GM18499 (cell line): ENCODE data around the gene STXBP2.

Experiments
- ATAC-seq: cut with Tn5 transposase; IDR thresholded peaks from one replicate; pipeline ENCODE4 v1.9.1; 2021; ENCODE audit warnings: moderate number of reproducible peaks; ENCODE audit not compliant: insufficient read depth, unreplicated experiment

The STXBP2 gene

GRCh38 chr19:7636691-7637373 lies at the start of gene STXBP2:
TSS of gene STXBP2 (plus strand) at chr19:7637110. CDS start at chr19:7637150, 40 bp downstream.
- ATAC-seq, result no peak

GRCh38 chr19:7589822-7590221 lies 47.1 kb upstream of the STXBP2 start:
- no peak for ATAC-seq

DNA sequence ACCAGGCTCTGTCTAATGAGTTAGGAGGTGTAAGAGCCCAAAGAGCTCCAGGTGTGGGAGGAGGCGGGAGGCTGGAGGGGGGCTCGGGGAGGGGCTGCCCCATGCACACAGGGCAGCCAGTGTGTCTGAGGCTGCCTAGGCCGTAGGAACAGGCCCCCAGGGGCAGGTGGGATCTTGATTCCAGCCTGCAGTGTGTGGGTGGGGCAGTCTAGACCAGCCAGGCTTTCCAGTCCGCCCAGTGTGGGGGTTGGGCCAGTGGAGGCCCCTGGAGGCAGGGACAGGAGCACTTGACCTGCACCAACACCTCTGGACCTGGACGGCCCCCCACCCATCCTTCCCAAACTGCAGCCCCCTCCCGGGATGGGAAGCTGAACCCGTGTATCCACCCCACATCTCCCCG lies 46.7 kb upstream of the STXBP2 start:
- no peak for ATAC-seq

GRCh38 chr19:7595466-7596133 lies 41.3 kb upstream of the STXBP2 start, which contains the start of gene CAMSAP3:
TSS of gene CAMSAP3 (plus strand) at chr19:7595863. CDS start at chr19:7596003, 140 bp downstream.
- no peak for ATAC-seq

DNA sequence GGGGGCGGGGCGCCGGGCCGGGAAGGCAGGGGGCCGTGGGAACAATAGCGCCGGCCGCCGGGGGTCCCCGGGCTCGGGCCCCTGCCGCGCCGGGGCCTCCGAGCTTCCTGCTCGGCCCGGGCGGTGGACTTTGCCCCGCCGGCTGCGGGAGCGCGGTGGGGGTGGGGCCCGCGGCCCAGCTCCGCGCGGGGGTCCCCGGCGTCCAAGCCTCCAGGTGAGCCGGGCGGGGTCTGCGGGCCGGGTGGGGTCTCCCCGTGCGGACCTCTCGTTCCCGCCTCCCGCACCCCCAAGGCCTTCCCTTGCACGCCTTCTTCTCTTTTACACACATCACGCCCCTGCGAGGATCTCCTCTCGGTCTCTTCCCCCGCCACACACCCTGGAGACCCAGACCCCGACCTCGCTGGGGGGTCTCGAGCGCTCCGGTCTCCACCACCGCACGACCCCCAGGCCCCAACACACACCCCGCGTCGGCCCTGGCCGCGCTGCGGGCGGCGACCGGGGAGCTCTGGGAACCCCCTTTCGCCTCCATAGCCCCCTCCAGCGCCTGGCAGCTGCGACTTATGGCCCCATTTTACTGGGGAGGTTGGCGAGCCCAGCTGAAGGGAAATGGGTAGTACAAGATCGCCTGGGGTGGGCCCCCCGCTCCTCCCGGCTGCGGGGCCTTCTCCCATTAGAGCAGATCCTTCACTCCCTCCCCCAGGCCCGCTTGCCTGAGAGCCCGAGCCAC lies 40.5 kb upstream of the STXBP2 start:
- no peak for ATAC-seq

- no peak for ATAC-seq
These were observed 39.2 kb upstream of the STXBP2 start for GRCh38 chr19:7597689-7598088.

GRCh38 chr19:7598180-7598579 lies 38.7 kb upstream of the STXBP2 start:
- ATAC-seq, result no peak

- ATAC-seq, result no peak
These were observed 36.2 kb upstream of the STXBP2 start for GRCh38 chr19:7600721-7601120.

GRCh38 chr19:7602240-7602934 lies 34.5 kb upstream of the STXBP2 start:
- ATAC-seq, result no peak

DNA sequence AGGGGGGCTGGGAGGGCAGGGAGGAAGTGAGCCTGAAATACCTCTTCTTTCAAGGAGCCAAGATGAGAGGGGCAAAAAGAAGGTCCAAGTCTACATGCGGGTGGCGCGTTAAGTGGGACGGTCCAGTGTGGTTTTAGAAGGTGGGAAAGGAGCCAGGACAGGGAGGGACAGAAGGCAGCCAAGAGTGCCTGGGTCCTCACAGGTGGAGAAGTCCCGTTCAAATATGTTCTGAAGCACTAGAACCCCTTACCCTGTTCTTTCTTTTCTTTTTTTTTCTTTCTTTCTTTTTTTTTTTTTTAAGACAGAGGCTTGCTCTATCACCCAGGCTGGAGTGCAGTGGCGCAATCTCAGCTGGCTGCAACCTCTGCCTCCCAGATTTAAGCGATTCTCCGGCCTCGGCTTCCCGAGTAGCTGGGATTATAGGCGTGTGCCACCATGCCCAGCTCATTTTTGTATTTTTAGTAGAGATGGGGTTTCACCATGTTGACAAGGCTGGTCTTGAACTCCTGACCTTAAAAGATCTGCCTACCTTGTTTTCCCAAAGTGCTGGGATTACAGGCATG lies 33.9 kb upstream of the STXBP2 start:
- no peak for ATAC-seq

DNA sequence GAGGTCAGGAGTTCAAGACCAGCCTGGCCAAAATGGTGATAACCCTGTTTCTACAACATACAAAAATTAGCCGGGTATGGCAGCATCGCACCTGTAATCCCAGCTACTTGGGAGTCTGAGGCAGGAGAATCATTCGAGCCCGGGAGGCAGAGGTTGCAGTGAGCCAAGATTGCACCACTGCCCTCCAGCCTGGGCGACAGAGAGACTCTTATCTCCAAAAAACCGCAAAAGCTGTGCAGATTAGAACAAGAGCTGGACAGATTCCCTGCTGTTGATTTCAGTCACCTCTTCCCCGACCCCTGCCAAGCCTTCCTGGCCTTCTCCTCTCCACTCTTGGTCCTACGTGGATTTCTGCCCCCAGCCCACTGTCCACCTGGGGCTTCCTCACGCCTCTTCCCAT lies 33.0 kb upstream of the STXBP2 start:
- no peak for ATAC-seq

DNA sequence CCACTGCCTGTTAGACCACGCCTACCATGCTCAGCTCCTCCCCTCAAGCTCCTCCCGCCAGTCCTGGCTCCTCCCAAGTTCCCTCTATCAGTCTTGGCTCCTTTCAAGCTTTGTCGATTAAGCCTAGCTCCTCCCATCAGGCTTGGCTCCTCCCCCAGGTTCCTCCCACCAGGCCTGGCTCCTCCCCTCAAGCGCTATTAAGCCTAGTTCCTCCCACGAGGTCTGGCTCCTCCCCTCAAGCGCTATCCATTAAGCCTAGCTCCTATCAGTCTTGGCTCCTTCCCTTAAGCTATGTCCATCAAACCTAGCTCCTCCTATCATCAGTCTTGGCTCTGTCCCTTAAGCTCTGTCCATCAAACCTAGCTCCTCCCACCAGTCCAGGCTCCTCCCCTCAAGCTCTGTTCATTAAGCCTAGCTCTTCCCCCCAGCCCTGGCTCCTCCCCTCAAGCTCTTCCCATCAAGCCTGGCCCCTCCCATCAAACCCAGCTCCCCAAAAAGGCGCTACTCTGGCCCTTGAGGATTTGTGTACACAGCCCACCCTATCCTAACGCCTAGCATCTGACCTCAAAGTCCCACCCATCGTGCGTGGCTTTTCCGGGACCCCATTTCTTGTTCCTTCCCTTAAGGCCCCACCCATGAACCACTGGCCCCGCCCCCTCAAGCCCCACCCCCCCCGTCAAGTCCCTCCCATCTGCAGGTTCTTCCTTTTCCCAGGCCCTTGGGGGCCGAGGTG lies 31.3 kb upstream of the STXBP2 start:
- ATAC-seq, result no peak

DNA sequence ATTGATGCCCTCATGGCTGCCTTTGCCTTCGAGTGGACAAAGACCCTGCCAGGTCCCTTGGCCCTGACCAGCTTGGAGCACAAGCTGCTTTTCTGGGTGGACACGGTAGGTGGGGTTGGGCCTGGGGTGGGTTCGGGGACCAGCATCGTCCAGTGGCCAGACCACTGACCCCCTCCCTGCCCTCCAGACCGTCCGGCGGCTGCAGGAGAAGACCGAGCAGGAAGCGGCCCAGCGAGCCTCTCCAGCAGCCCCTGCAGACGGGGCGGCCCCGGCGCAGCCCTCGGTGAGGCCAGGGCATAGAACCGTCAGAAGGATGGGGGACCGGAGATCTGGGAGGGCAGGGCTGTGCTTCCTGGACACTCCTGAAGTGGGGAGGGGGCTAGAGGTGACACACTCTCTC lies 30.6 kb upstream of the STXBP2 start:
- no peak for ATAC-seq

DNA sequence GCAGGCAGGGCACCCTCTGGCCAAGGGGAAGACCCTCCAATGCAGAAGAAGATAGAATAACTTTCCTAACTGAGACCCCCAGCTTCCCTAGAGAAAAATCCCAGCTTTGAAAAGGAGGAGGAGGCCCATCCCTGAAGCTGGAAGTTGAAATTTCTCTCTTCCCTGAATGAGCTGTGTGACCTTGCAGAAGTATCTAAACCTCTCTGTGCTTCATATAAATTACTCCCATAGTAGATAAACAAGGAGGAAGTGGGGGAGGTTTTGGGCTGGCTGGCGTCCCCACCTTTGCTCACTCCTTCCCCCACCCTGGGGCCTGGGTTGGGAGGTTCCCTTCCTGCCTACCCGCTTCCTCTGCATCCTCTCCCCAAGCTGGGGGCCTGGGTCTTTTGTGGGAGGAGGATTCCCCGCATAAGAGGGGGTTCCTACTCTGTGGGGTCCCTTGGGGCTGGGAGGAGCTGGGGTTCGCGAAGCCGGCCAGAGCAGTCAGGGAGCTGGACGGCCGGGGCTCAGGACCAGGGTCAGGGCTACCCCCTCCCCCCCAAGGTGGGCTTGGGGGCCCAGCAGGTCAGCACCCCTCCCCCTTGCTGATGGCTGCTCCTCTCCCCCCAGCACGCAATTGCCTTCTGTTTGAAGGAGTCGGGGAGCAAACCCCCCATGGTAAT lies 29.6 kb upstream of the STXBP2 start:
- ATAC-seq, result no peak

DNA sequence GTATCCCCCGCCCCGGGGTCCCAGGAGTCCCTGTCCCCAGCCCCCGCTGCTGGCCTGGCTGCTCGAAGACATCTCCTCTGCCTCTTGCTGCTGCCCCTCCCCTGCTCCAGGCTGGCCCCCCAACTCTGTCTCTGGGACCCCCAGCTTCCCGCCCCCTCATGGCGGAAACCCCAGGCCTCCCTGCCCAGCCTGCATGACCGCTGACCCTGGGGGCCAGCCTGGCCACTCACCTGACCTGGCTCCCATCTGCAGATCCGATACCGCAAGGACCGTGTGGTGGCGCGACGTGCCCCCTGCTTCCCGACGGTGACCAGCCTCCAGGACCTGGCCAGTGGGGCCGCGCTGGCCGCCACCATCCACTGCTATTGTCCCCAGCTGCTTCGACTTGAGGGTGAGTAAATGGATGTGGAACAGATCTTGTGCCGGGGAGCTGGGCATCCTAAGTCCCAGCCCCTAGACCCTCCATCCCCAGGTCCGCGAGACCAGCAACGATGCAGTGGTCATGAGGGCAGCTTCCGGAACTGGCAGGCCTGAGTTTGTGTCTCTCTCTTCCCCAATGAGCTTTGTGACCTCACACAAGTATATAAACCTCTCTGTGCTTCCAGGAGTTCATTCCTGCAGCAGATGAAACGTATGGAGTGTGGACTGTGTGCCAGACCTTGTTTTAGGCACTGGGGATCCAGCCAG lies 28.9 kb upstream of the STXBP2 start:
- ATAC-seq, result no peak

GRCh38 chr19:7610491-7611240 lies 26.2 kb upstream of the STXBP2 start:
- no peak for ATAC-seq

DNA sequence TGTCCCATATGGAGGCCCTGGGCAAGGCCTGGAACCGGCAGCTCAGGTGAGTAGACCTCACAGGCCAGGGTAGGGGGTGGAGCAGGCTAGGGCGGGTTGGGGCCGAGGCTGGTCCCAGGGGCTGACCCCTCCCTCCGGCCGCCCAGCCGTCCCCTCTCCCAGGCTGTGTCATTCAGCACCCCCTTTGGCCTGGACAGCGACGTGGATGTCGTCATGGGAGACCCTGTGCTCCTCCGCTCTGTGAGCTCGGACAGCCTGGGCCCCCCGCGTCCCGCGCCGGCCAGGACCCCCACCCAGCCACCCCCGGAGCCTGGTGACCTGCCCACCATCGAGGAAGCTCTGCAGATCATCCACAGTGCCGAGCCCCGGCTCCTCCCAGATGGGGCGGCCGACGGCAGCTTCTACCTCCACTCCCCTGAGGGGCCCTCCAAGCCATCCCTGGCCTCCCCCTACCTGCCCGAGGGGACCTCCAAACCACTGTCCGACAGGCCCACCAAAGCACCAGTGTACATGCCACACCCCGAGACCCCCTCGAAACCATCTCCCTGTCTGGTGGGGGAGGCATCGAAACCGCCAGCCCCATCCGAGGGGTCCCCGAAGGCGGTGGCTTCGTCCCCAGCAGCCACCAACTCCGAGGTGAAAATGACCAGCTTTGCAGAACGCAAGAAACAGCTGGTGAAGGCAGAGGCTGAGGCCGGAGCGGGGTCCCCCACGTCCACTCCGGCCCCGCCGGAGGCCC lies 25.2 kb upstream of the STXBP2 start:
- no peak for ATAC-seq
